Glutamatergic neuron (in vitro differentiated cells): Measurements from ENCODE around the gene RASSF5. TPM values are rescaled to one million over a fixed set of nuclear protein-coding genes. Genes with fewer than 3 reads are reported as not detected.

Experiments used
- DNase-seq: peaks from one replicate; pipeline ENCODE4 v3.0.0; 2022
- H3K27ac Mint-ChIP-seq: one replicate; pipeline ENCODE4 v1.8.0; 2020; ENCODE audit warnings: mild to moderate bottlenecking, mixed read lengths, inconsistent platforms; ENCODE audit not compliant: unreplicated experiment
- H3K27me3 Mint-ChIP-seq: one replicate; pipeline ENCODE4 v1.8.0; 2020; ENCODE audit warnings: mild to moderate bottlenecking, moderate library complexity, mixed read lengths, inconsistent platforms; ENCODE audit not compliant: unreplicated experiment
- H3K36me3 Mint-ChIP-seq: one replicate; pipeline ENCODE4 v1.8.0; 2020; ENCODE audit warnings: mild to moderate bottlenecking, mixed read lengths, inconsistent platforms; ENCODE audit not compliant: unreplicated experiment
- H3K4me1 Mint-ChIP-seq: one replicate; pipeline ENCODE4 v1.8.0; 2020; ENCODE audit warnings: mild to moderate bottlenecking, low read depth, mixed read lengths, inconsistent platforms; ENCODE audit not compliant: unreplicated experiment
- H3K4me3 Mint-ChIP-seq: one replicate; pipeline ENCODE4 v1.8.0; 2020; ENCODE audit warnings: mild to moderate bottlenecking, mixed read lengths, inconsistent platforms; ENCODE audit not compliant: unreplicated experiment
- H3K9me3 Mint-ChIP-seq: one replicate; pipeline ENCODE4 v1.8.0; 2020; ENCODE audit warnings: mild to moderate bottlenecking, moderate library complexity, mixed read lengths, inconsistent platforms; ENCODE audit not compliant: unreplicated experiment
- CTCF ChIP-seq: fragments of 200-600 bp; sonication (generic); IDR thresholded peaks from one replicate; pipeline ENCODE4 v1.5.0; 2021; ENCODE audit not compliant: partially characterized antibody, unreplicated experiment
- long read RNA-seq: library from polyadenylated mRNA; unstranded; transcript quantifications from one replicate; pipeline ENCODE4 v2.0.0, GENCODE V29; 2020; ENCODE audit not compliant: unreplicated experiment
- total RNA-seq: library from RNA; stranded (reverse); fragmentation: NEBNext Ultra II Directional; extraction: Animal tissue kit (Norgen Biotek cat#: 25700); gene quantifications from one replicate; pipeline ENCODE4 v1.2.1, GENCODE V29; 2021; ENCODE audit not compliant: unreplicated experiment

RASSF5 gene
- 2.7 TPM for total RNA-seq
- long read RNA-seq, partial matches to known transcripts, result 0 of 1 reads
- long read RNA-seq, other reads (novel, unspliced or antisense), result 1 of 1 reads

GRCh38 chr1:206507284-206508129, at the start of gene RASSF5:
Gene RASSF5 (plus strand): TSS chr1:206507531. CDS start chr1:206507603, 72 bp downstream.
- H3K36me3 Mint-ChIP-seq, result no peaks in the 10 kb centered on the region
- H3K4me1 Mint-ChIP-seq, result peaks cover 39% of the 10 kb centered on the region
- H3K9me3 Mint-ChIP-seq, result peaks cover 7% of the 10 kb centered on the region
- no peak within 1 kb of the TSS for H3K27ac Mint-ChIP-seq
- DNase-seq, result peak; percentile 56
- peak within 1 kb of the TSS; percentile 83 for H3K4me3 Mint-ChIP-seq
- TF ChIP-seq CTCF, result no peak
- H3K27me3 Mint-ChIP-seq, result peaks cover 22% of the 10 kb centered on the region

- Mint-ChIP-seq H3K36me3 (peaks cover 4% of the 10 kb centered on the region), H3K4me3 (no peak overlapping the region)
- TF ChIP-seq CTCF, result no peak
These were observed 47.6 kb upstream of the RASSF5 start for GRCh38 chr1:206459703-206460102.

GRCh38 chr1:206460836-206461426, 46.4 kb upstream of the RASSF5 start:
- Mint-ChIP-seq H3K4me1 (peaks cover 5% of the 10 kb centered on the region), H3K36me3 (peaks cover 4% of the 10 kb centered on the region), H3K27ac (no peak overlapping the region), H3K4me3 (no peak overlapping the region), H3K9me3 (no peaks in the 10 kb centered on the region), H3K27me3 (peaks cover 4% of the 10 kb centered on the region)
- TF ChIP-seq CTCF, result no peak
- no peak for DNase-seq

More at GRCh38 chr1:206459703-206460102, 47.6 kb upstream of the RASSF5 start:
- H3K27me3 Mint-ChIP-seq, result peaks cover 4% of the 10 kb centered on the region
- peaks cover 2% of the 10 kb centered on the region for H3K9me3 Mint-ChIP-seq
- DNase-seq, result no peak
- peaks cover 12% of the 10 kb centered on the region for H3K4me1 Mint-ChIP-seq
- H3K27ac Mint-ChIP-seq, result no peak overlapping the region

GRCh38 chr1:206461602-206462455, 45.5 kb upstream of the RASSF5 start:
- DNase-seq, result peak; percentile 71
- H3K36me3 Mint-ChIP-seq, result peaks cover 4% of the 10 kb centered on the region
- peaks cover 4% of the 10 kb centered on the region for H3K27me3 Mint-ChIP-seq
- H3K4me1 Mint-ChIP-seq, result no peaks in the 10 kb centered on the region
- TF ChIP-seq CTCF, result peak; percentile 82
- no peak overlapping the region for H3K27ac Mint-ChIP-seq
- H3K4me3 Mint-ChIP-seq, result no peak overlapping the region
- no peaks in the 10 kb centered on the region for H3K9me3 Mint-ChIP-seq
